GM21367 (cell line): ENCODE measurements around the gene GSTA3.
"Not testable (repeated sequence)": the region's sequence is repeated elsewhere in the genome, so short reads cannot be mapped to it uniquely, and the experiment has no call there.

Experiments
- ATAC-seq: cut with Tn5 transposase; IDR thresholded peaks from one replicate; pipeline ENCODE4 v1.9.1; 2021; ENCODE audit not compliant: unreplicated experiment

The GSTA3 gene

GRCh38 chr6:52868240-52868639 lies 41.3 kb downstream of the GSTA3 start:
- ATAC-seq = no peak

GRCh38 chr6:52861151-52861550 lies 48.3 kb downstream of the GSTA3 start:
- ATAC-seq = not testable (repeated sequence)

- no peak for ATAC-seq
Measured at GRCh38 chr6:52858416-52858815, 51.1 kb downstream of the GSTA3 start.

GRCh38 chr6:52856137-52856536 lies 53.4 kb downstream of the GSTA3 start:
- not testable (repeated sequence) for ATAC-seq

- no peak for ATAC-seq
Measured at GRCh38 chr6:52849137-52849536, 60.4 kb downstream of the GSTA3 start.
